Stimulated activated CD4-positive, alpha-beta T cell treated with anti-CD3 and anti-CD28 coated beads, Interleukin-4, amount 100 ng/mL, for 24 hours (primary cell): Measurements from ENCODE around the gene PYM1.

ENCODE experiments used
- DNase-seq: peaks from one replicate; pipeline ENCODE4 v3.0.0-alpha.2; 2020

PYM1 gene

GRCh38 chr12:55927588-55928502 lies at the start of gene PYM1:
Gene PYM1 (minus strand): TSS chr12:55927894. CDS start chr12:55927761, 133 bp downstream.
- DNase-seq: peak; percentile 73

DNA sequence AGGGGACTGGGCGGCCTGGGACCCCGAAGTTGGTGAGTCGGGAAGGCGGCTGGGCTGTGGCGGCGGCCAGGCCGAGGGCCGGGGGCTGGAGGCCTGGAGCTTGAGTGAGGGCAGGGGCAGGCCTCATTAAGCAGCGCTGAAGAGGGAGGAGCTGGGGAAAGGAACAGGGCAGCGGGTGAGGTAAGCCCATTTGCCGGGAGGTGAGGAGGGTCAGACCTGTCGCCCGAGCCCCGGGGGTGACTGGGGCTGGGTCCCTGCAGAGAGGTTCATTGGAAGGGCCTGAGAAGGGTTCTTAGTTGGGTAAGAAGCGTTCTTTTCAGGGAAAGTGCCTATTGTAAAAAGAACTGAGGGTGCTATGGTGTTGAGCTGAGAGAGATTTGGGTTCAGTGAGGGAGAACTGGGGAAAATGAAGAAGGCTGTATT lies 46.6 kb upstream of the PYM1 start:
- peak; percentile 36 for DNase-seq

GRCh38 chr12:55973599-55974307 lies 46.1 kb upstream of the PYM1 start, which contains the start of gene RAB5B:
Gene RAB5B (plus strand): TSS chr12:55974078. CDS start chr12:55986961, 12,883 bp downstream.
- DNase-seq: peak; percentile 99

DNA sequence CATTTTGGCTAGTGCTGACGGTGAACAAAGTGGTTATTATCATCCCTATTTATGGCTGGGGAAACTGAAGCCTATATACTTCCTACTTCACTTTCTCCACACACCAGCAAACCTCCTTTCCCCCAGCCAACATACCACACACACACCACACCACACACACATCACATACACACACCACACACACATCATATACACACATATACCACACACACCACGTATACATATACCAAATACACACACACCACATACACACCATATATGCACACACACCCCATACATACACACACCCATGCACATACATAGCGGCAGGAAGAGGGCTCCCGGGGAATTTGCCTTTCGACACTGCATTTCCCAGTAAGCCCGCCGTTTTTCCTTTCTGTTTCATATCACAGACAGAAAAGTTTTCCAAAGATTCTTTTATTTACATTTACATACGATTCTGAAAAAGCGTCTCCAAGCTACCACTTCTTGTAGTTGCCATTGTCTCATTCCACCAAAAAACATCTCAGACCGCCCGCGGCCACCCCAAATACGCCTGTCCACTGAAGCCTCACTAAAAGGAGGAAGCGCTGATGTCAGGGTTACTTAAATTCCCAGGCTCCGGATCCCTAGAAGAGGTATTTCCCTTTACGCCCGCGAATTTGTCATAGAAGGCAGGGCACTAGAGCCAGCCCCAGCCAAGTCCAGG lies 45.4 kb upstream of the PYM1 start:
- DNase-seq: no peak

- no peak for DNase-seq
Observed at GRCh38 chr12:55972456-55972855, 44.8 kb upstream of the PYM1 start.

DNA sequence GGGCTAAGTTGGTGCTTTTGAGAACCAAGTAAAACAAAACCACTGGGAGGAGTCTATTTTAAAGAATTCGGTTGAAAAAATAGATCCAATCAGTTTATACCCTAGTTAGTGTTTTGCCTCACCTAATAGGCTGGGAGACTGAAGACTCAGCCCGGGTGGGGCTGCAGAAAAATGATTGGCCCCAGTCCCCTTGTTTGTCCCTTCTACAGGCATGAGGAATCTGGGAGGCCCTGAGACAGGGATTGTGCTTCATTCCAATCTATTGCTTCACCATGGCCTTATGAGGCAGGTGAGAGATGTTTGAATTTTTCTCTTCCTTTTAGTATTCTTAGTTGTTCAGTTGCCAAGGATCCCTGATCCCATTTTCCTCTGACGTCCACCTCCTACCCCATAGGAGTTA lies 44.3 kb upstream of the PYM1 start:
- DNase-seq: no peak

DNA sequence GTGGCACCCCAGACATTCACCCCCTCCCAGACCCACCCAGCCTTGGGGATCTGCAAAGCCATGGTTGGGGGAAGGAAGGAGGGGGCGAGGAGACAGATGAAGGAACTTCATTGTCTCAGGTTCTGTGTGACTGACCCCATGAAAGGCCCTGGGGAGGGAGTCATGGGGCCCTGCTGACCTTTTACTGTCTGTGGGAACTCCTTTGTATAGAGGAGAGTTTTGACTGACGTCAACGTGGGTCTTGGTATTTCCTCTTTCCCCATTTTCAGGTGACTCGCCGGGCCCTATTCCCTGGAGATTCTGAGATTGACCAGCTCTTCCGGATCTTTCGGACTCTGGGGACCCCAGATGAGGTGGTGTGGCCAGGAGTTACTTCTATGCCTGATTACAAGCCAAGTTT lies 43.1 kb upstream of the PYM1 start:
- no peak for DNase-seq

DNA sequence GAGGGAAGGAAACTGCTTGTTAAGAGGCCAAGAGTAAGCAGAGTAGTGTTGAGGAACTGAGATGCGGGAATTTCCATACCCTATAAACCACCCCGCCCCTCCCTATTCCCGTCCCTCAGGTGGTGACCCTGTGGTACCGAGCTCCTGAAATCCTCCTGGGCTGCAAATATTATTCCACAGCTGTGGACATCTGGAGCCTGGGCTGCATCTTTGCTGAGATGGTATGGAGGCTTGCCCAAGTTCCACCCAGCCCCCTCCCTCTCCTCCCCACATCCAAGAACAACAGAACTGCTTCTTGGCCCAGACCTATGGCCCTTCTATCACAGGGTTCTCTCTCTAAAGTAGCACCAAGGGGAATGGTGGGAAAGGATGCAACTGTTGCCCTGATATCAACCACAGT lies 41.7 kb upstream of the PYM1 start:
- no peak for DNase-seq

DNA sequence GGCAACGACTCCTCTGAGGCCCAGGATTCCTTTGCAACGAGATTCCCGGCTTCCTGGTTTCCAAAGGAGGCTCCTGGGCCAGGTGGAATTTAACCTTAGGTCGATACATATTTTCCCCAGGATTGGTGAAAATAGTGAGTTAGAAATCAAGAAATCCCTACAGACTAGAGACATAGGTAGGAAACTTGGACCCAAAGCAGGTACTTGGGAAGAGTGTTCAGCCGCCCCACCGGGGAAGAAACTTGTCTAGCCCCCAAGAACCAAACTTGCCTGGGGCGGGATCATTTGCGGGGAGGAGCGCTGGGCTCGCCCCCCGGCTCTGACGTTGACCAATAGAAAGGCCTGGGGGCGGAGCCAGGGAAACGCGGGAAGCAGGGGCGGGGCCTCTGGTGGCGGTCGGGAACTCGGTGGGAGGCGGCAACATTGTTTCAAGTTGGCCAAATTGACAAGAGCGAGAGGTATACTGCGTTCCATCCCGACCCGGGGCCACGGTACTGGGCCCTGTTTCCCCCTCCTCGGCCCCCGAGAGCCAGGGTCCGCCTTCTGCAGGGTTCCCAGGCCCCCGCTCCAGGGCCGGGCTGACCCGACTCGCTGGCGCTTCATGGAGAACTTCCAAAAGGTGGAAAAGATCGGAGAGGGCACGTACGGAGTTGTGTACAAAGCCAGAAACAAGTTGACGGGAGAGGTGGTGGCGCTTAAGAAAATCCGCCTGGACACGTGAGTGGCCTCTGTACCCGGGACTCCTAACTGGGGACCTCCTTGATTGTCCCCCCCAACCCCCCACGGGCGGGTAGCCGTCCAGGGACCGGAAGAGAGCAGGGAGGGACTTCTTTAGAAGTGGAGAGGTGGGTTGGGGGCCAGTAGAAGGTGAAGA lies 39.0 kb upstream of the PYM1 start, which contains the start of gene CDK2:
TSS of gene CDK2 (plus strand) at position 423 of the 874 bp plus-strand sequence. CDS start at position 602, 179 bp downstream.
- peak; percentile 93 for DNase-seq

DNA sequence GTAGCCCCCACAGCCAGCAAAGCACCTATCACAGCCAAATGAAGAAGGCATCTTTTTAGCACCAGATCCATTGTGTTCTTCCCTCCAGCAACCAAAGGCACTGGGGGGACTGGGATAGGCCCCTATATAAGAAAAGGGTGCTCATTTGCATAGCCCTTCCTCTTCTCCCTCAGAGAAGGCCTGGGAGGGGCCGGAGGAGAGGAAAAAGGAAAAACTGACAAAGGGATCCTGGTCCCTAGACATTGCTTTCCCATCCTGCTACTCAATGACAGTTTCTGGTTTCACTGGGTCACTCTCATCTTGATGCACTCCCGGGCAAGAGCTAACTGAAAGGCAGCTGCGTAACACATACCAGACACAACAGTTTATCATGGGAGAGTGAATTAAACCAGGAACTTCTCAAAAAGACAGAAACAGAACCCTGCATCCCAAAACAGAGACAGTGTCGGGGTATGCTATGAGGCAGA lies 38.3 kb upstream of the PYM1 start, which contains the start of gene PMEL:
TSS of gene PMEL (minus strand) at position 102 of the 467 bp plus-strand sequence. CDS start at position 71, 31 bp downstream.
- no peak for DNase-seq

DNA sequence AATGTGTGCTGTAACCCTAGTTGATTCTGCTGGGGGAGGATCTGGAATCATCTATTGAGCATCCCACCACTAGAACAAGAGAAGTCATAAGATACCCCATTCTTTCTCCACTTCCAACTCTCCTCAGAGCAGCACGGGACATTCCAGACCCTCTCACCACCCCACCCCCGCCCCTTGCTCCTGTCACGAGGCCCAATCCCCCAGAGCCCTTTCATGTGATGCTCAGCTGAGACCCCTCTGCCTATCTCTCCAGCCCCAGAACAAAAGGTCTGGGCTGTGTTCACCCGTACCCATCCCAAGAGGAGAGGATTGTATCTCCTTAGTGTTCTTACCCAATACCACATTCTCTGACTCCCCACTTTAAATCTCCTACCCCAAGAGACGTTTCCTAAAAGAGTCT lies 37.5 kb upstream of the PYM1 start:
- DNase-seq: no peak

GRCh38 chr12:55963760-55964159 lies 36.1 kb upstream of the PYM1 start:
- no peak for DNase-seq

DNA sequence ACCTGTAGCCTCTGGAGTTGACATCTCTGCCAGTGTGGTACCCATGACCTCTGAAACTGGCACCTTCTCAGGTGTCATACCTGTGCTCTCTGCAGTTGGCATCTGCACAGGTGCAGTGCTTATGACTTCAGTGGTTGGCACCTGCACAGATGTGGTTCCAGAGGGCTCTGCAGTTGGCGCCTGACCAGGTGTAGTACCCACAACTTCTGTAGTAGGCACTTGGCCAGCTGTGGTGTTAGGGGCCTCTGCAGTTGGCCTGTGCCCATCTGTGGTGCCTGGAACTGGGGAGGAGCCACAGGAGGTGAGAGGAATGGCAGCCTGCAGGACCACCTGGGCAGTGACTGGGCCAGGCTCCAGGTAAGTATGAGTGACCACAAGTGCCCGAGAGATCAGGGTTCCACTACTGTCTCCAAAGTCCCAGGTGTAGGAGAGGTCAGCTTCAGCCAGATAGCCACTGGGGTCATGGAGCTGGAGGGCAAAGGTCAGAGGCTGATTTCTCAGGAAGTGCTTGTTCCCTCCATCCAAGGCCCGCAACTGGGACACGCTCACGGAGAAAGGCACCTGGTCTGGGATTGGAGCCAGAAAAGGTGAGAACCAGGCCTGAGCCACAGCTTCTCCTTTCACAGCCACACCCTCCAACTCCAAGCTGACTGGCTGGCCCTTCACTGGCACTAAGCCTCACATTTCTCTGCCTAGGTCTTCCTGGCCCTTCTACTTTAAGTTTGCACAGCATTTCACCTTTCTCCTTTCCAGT lies 29.6 kb upstream of the PYM1 start:
- DNase-seq: no peak

GRCh38 chr12:55955800-55956508 lies 28.3 kb upstream of the PYM1 start:
- DNase-seq: peak; percentile 56

- no peak for DNase-seq
Observed at GRCh38 chr12:55955344-55955743, 27.6 kb upstream of the PYM1 start.

- no peak for DNase-seq
Observed at GRCh38 chr12:55946553-55946952, 18.9 kb upstream of the PYM1 start.

DNA sequence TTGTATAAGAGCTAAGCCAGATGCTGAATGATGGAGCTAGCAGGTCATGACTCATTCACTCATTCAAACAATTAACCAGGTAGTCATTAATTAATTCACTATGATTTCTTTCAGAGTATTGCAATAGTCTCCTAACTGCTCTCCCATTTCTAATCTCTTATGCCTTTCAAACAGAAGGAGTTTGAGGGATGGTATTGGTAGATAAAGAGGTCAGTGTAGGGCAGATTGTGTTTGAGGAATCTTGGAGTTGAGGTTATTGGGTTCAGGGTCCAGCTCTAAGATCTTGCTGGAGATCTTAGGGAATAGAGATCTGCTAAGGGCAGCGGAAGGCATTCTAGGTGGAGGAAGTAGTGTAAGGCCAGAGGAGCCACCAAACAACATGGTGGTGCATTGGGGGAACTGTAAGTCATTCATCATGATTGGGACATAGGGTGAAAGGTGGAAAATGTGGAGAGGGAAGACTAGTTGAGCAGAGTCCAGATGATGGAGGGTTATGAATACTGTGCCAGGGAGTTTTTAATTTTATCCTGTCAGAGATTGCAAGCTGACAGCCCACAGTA lies 15.0 kb upstream of the PYM1 start:
- DNase-seq: no peak

DNA sequence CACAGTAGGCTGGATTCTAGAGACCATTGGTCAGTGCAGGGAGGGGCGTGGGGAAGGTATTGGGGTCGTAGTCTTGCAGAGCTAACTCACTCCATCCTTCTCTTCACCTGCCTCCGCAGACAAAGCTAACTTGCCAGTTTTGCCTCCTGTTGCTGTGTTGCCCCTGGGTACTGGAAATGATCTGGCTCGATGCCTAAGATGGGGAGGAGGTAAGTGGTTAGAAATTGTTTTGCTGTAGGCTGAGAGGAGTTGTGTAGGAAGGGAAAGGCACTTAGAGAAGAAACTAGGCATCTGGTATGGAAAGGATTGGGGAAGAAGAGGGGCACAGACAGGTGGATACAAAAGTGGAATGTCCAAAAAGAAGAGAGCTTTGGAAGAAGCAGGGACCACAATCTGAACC lies 14.4 kb upstream of the PYM1 start:
- DNase-seq: no peak

- DNase-seq: peak; percentile 88
Observed at GRCh38 chr12:55940065-55940732, 12.5 kb upstream of the PYM1 start.
